Measurements from ENCODE around the gene ANO1.

The ANO1 gene

DNA sequence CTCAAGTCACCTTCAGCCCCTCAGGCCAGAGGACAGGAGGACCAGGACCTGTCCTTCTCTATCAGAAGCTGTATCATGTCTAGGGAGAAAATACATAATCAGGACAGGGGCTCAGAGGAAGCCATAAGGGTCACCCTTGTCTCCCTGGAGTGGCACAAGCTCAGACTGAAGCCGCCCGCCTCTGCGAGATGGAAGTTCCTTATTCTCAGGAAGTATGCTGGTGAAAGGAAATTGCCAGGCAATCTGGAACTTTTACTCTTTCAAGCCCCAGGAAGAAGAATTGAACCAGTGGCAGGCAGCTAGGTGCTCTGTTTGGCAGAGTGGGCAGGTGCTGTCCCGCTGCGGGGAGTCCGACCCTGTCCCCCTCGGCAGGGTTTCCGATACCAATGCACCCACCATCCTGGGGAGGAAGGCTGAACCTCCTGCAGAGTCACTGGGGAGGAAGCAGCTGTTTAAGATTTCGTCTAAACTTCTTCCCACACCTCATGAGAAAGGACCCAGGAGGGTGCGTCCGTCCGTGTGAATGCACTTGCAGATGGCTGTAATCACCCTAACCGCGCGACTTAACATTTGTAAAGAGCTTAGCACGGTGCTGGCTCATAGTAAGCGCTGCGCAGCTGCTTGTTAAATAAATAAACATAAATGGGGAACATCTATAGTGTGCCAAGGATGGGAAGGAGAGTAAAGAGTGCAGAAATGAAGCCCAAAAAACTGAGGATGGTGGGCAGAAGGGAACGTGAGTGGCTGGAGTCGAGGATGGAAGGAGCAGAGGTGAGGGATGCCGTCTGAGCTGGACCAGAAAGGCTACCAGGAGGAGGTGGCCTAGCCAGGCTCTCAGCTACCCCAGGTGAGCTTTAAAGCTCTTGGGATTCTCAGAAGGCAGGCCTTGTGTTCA lies 5.0 kb upstream of the ANO1 start:
- no peak for DNase-seq (ENCODE audit: low read depth)

DNA sequence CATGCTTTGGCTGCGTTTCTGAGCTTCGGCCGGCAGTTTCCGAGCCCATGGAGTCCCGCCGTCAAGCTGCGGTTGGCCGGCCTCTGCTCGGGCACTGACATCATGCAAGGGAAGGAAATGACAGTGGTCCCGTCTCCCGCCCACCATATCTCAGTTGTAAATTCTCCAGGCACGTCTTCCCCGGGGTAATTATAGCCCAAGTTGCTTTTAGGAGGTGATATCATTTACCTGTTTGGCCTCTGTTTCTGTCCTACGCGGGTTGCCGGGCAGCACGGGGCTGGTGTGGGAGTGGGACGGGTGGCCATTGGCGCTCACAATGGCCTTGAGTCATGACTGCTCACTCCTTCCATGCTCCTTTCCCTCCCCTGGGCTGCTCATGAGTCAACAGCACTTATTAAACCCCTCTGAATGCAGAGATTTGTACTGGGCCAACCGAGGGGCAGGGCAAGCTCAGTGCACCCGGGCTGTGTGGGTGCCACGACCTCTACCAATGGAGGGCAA lies 4.2 kb upstream of the ANO1 start:
- no peak for DNase-seq (ENCODE audit: low read depth)

DNA sequence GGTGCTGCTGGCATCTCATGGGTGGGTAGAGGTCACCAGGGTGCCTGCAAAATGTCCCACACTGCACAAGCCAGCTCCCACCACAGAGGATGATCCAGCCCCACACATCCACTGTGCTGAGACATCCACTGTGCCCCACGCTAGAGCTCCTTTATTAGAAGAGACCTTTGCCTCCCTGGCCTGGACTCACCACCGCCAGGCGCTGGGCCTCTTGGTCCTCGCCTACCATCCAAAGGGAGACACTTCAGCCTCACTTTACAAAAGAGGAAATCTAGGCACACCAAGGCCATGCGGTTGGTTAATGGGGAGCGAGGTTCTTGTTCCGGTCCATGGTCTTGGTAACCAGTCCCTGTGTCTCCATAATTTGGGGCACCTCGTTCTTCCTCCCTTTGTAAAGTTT lies 3.4 kb upstream of the ANO1 start:
- DNase-seq (ENCODE audit: low read depth), result no peak

GRCh38 chr11:70075836-70076235 lies 2.3 kb upstream of the ANO1 start:
- no peak for DNase-seq (ENCODE audit: low read depth)

- DNase-seq (ENCODE audit: low read depth), result no peak
Observed at GRCh38 chr11:70076461-70076931, 1.6 kb upstream of the ANO1 start.

DNA sequence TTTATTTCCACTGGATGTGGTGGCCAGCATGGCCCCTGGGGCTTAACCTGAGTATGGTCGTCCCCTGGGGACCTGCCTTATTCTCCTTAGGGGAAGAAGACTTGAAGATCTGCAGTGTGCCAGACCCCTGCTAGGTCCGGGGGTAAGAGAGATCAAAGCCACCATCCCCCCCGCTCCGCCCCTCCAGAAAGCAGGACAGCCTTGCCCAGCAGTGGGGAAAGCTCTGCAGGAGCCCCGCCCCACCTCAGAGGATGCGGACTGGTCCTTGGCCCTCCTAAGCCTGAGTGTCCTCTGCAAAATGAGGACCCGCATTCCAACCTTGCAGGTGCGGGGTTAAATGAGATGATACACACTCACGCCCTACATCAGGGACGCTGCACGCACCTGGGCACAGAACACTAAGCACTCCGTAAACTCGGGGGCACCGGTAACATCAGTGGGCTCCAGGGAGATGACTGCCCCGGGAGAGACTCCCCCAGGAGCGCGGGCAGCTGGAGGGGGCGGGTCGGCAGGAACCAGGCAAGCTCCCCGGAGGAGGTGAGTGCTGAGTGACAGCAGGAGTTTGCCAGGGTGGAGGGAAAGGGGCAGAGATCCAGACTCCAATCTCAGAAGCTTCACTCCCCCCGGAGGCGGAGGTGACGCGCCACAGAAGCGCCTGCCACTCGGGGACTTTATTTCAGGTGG lies 564 bp upstream of the ANO1 start:
- no peak for DNase-seq (ENCODE audit: low read depth)

- DNase-seq (ENCODE audit: low read depth), result no peak
Observed at GRCh38 chr11:70078781-70079616, 882 bp downstream of the ANO1 start.

DNA sequence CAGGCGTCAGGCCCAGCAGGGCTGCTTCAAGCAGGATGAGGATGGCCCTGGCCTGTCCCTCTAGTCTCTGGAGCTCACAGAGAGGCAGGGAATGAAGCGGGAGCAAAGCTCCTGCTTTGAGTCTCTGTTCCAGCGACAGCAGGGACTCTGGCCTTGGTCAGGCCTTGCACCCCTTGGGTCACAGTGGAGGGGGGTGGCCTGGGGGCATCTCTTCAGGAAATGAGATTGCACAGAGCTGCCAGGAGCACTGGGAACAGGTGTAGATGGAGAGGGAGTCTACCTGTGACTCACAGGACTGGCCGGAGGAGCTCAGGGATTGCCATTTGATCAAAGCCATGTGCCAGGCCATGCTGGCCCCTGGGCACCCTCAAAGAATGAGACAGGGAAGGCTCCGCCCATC lies 1.6 kb downstream of the ANO1 start:
- no peak for DNase-seq (ENCODE audit: low read depth)

GRCh38 chr11:70080763-70081162 lies 2.6 kb downstream of the ANO1 start:
- no peak for DNase-seq (ENCODE audit: low read depth)

- no peak for DNase-seq (ENCODE audit: low read depth)
Observed at GRCh38 chr11:70082829-70083228, 4.7 kb downstream of the ANO1 start.

GRCh38 chr11:70084046-70084984 lies 6.2 kb downstream of the ANO1 start:
- DNase-seq (ENCODE audit: low read depth), result no peak

DNA sequence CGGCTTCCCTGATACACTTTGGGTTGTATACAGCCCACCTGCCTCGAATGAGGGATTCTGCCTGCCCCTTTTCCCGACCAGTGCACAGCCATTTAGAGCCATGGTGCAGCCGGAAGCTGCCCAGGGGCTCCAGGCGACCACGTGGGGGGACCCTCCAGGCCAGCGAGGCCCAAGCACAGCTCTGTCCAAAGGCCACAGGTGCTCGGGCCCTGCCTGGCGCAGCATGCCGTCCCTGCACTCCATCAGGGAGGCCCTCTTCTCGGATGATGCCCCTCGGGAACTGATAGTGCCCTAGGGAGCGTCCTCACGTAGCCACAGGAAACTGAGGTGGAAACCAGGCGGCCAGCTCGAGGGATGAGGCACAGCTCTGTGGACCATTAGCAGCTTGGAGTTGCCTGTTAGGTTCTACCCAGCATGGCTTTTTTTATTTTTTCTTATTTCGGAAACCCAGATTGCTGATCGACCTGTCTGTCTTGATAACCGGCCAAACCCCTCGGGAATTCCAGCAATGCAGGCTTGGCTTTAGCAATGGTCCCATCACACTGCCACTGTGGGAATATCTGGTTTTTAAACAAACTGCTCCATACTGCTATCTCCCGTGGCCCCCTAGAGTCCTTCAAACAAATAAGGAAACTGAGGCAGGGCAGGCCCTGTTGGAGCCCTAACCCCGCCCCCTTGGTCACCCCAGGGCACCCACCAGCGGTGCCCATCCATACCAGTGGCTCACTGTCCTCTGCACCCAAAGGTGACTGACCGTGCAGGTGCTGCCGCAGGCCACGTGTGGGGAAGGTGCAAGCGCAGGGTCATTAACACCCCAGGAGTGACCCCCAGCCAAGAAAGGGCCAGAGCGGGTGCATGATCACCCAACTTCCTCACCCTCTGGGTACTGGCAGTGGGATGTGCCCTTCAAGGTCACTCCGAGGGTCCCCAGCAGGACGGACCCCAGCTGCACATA lies 8.0 kb downstream of the ANO1 start:
- DNase-seq (ENCODE audit: low read depth), result no peak

DNA sequence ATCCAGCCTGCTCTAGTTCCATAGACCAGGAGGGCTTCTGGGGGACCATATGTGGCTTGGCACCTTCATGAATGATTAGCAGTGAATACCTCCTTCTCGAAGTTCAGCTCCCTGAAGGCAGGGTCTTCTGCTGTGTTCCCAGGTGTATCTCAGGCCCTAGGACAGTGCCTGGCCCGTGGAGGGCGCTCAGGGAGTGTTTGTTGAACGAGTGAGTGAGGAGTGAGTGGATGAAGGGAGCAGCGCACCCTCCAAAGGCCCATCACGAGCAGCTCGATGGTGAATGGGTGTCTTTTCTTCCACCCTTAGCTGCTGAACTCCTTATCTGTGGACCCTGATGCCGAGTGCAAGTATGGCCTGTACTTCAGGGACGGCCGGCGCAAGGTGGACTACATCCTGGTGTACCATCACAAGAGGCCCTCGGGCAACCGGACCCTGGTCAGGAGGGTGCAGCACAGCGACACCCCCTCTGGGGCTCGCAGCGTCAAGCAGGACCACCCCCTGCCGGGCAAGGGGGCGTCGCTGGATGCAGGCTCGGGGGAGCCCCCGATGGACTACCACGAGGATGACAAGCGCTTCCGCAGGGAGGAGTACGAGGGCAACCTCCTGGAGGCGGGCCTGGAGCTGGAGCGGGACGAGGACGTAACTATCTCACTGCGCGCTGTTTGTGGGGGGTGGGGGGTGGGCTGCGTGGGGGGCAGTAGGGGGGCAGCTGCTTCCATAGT lies 9.5 kb downstream of the ANO1 start:
- DNase-seq (ENCODE audit: low read depth), result no peak

GRCh38 chr11:70088735-70089250 lies 10.7 kb downstream of the ANO1 start:
- no peak for DNase-seq (ENCODE audit: low read depth)

DNA sequence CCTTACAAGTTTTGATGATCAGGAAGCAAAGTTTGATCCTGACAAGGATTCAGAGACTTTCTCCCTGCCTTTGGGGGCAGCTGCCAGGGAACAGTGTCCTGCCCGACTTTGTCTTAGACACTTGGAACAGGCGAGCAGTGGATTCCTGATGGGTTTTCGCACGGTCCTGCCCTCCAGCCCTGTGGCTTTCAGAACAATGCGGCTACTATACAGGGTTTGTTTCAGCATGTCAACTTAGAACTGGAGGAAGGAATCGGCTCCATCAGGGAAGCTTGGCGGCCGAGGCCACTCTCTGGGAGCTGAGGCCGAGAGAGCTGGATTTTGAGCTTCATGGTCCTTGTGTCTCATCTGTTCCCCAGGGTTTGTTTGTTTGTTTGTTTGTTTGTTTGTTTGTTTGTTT lies 11.5 kb downstream of the ANO1 start:
- DNase-seq (ENCODE audit: low read depth), result no peak

DNA sequence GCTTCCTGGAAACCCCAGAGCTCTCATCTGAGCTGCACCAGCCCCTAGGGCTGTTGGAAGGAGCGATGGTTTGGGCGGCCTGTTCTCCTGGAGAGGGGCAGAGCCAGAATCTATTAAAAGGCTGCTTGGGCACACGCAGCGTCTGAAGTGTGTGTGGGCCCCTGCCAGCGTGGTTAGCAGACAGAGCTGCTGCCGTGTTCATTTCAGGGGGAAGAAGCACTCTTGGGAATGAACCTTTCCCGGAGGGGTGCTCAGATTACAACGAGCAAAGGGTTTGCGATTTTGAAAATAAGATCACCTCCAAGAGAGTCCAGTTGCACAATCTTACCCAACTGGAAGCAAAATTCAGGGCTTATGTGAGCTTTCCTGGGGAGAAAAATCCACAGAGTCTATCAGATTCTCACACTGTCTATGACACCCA lies 12.9 kb downstream of the ANO1 start:
- no peak for DNase-seq (ENCODE audit: low read depth)

DNA sequence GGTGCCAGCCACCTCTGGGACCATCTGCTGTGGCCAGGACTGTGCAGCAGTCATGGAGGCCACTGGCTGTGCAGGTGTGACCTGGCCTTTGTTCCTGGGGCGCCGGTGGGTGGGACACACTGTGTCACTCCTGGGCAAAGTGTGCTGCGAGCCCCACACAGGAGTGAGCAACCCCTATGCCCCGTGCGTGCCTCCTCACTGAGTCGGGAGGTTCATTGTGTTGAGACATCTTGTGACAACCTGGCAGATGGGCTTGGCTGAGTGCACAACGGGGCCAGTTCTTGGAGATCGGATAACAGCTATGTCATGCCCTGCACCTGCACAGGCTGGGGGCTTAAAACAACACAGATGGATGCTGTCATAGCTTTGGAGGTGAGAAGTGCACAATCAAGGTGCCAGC lies 13.5 kb downstream of the ANO1 start:
- DNase-seq (ENCODE audit: low read depth), result no peak

GRCh38 chr11:70092959-70093715 lies 15.0 kb downstream of the ANO1 start:
- DNase-seq (ENCODE audit: low read depth), result no peak

All from stimulated activated CD8-positive, alpha-beta memory T cell treated with anti-CD3 and anti-CD28 coated beads, Interleukin-12 subunit alpha, Interleukin-12 subunit beta, amount 100 ng/mL, for 1 hour (primary cell).